HL-60/S4 treated with phorbol 12-myristate 13-acetate at 8.2 ng/mL for 4 days and 3 days (cell line): Measurements from ENCODE around the gene POSTN.
"Not testable (repeated sequence)": the region's sequence is repeated elsewhere in the genome, so short reads cannot be mapped to it uniquely, and the experiment has no call there.

ENCODE experiments used
- in situ Hi-C: fragments of 300-500 bp; cut with MboI; formaldehyde crosslinking; loops from 2 replicates; pipeline ENCODE4 v1.15.0; 2022; ENCODE audit warnings: low sequenced_read_pairs

The POSTN gene

DNA sequence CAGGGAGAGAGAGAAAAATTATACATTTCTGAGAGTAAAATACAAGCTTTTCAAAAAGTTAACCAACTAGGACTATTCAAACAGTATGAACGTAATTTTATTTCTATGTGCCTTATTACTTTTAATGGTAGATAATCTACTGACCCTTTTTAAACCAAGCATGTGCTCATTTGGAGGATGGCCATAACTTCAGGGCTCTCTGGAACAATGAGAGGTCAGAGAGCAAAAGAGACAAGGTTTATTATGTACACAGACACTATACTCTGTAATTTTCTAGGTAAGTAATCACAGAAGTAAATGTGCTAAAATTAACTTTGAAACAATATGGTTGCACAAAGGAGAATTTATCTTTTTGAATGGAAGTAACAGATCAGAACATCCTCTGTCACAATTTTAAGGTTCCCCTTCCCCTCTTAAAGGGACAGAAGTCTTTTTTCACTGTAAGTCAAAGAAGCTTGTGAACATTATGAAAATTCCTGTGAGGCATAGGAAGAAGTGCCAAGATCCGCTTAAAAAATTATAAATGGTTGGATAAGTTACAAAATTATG lies 1.0 kb downstream of the POSTN start:
- in situ Hi-C loops = no loop called here

DNA sequence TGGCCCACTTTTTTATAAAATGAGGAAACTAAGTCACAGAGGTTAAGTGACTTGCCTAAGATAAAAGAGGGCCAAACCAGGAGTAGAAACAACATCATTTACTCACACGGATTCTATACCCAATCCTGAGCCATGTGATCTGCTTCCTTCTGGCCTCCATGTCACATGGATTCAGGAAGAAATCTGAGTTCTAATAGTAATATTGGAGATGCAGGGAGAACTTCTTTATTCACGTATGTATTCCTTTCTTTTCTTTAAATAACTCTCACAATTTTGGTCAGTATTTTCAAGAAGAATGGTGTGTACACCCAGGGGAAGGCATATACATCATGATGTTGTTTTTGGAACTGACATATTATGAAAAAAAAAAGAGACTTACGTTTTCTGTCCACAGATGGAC lies 1.8 kb downstream of the POSTN start:
- in situ Hi-C loops = no loop called here

DNA sequence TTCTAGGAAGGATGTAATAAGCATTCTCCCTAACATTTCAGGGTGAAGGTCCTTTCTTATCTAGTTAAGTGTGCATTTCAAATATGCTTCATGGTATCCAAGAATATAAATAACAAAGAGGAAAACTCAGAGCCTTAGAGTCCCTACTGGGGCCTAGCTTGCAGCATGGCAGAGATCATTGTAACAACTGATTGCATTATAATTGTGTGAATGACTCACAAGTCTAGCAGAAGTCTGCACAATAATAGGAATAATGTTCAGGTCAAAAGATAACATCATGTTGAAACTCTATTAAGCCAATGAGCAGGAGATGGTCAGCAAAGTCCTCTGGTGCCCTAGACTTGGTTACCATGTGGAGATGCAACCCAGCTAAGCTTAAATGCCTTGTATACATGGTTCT lies 3.4 kb downstream of the POSTN start:
- in situ Hi-C loops = no loop called here

DNA sequence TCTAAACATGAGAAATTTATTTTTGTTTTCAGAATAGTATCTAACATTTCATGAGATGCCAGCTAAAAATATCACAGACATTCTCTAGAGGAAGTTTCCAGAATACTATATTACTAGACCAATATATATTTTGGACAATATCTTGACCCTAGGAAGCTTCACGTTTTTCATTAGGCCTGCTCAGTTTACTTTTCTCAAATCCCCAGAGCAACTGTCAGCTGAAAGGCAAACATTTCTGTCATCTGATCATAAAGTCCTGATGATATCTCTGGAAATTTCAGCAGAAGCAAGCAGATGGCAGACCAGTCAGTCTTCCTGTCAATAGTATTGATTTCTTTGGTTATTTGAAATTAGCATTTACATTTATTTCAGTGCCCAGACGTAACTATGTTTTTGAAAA lies 4.0 kb downstream of the POSTN start:
- in situ Hi-C loops = no loop called here

DNA sequence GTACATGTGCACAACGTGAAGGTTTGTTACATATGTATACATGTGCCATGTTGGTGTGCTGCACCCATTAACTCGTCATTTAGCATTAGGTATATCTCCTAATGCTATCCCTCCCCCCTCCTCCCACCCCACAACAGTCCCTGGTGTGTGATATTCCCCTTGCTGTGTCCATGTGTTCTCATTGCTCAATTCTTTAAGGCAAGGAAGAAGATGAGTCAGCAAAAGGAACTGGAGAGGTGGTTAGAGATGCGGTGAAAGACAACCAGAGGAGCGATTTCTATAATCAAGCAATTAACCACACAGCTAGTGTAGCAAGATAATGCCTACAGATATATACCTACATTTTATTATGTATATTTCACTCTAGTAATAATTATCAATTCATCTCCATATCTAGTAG lies 9.2 kb downstream of the POSTN start:
- in situ Hi-C loops = not testable (repeated sequence)

GRCh38 chr13:37587236-37587635 lies 11.3 kb downstream of the POSTN start:
- in situ Hi-C loops = no loop called here

GRCh38 chr13:37586164-37586563 lies 12.4 kb downstream of the POSTN start:
- in situ Hi-C loops = no loop called here

GRCh38 chr13:37585541-37585940 lies 13.0 kb downstream of the POSTN start:
- in situ Hi-C loops = no loop called here

DNA sequence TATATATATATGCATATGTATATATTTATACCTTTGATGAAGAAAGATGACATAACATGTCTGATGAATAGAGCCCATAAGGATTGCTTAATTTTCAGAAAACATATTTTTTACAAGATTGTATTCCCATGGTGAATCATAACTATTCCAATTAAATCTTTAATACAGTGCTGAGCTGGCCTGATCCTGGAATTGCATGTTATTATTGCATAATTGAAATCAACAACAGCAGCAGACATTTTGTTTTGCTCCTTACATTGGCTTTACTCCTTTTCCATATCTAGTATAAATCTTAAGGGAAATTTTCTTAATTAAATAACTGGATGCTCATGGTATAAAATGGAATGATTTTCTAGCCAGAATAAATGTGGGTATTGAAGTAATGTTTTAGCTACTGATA lies 22.0 kb downstream of the POSTN start:
- in situ Hi-C loops = no loop called here

GRCh38 chr13:37565425-37565824 lies 33.1 kb downstream of the POSTN start:
- in situ Hi-C loops = no loop called here

- in situ Hi-C loops = no loop called here
These were observed 37.5 kb downstream of the POSTN start for GRCh38 chr13:37561031-37561430.

DNA sequence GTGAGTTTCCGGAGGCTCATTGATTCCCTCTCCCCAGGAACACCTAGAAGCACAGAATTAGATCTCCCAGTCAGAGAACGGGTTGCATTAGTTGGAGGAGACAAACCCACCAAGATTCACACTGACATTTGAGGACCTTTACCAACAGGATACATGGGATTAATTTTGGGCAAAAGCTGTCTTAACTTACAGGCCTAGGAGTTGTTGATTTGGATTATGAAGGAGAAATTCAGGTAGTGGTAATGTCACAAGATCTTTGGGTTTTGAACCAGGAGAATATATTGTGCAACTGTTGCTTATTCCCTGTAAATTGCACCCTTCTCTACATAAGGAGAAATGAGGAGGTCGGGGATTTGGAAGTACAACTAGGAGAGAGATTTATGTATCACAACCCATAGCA lies 38.0 kb downstream of the POSTN start:
- in situ Hi-C loops = no loop called here

GRCh38 chr13:37558766-37559165 lies 39.8 kb downstream of the POSTN start:
- in situ Hi-C loops = not testable (repeated sequence)

GRCh38 chr13:37546087-37546486 lies 52.5 kb downstream of the POSTN start:
- in situ Hi-C loops = no loop called here

- in situ Hi-C loops = no loop called here
These were observed 53.6 kb downstream of the POSTN start for GRCh38 chr13:37544995-37545394.

- in situ Hi-C loops = no loop called here
These were observed 58.5 kb downstream of the POSTN start for GRCh38 chr13:37539976-37540605.

GRCh38 chr13:37539170-37539569 lies 59.4 kb downstream of the POSTN start:
- in situ Hi-C loops = no loop called here

- in situ Hi-C loops = no loop called here
These were observed 63.1 kb downstream of the POSTN start for GRCh38 chr13:37535501-37535900.

GRCh38 chr13:37534676-37535075 lies 63.9 kb downstream of the POSTN start:
- in situ Hi-C loops = no loop called here

DNA sequence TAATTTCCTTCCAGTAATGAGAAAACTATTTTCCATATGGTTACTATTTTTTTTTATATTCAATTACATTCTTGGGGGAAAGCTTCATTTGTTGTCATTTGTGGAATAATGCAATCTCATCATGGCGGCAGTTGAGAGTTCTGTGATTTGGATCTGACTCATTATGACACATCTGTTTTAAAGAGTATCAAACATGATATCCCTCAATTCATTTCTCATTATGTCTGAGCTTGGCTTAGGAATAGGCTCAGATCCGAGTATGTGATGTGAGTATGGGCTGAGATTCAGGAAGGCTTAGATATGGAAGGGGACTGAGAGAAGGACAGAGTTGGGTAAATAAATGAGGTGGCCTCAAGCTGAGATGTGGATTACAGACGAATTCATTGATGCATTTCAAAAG lies 64.4 kb downstream of the POSTN start:
- in situ Hi-C loops = no loop called here

- in situ Hi-C loops = no loop called here
These were observed 67.5 kb downstream of the POSTN start for GRCh38 chr13:37531049-37531448.

DNA sequence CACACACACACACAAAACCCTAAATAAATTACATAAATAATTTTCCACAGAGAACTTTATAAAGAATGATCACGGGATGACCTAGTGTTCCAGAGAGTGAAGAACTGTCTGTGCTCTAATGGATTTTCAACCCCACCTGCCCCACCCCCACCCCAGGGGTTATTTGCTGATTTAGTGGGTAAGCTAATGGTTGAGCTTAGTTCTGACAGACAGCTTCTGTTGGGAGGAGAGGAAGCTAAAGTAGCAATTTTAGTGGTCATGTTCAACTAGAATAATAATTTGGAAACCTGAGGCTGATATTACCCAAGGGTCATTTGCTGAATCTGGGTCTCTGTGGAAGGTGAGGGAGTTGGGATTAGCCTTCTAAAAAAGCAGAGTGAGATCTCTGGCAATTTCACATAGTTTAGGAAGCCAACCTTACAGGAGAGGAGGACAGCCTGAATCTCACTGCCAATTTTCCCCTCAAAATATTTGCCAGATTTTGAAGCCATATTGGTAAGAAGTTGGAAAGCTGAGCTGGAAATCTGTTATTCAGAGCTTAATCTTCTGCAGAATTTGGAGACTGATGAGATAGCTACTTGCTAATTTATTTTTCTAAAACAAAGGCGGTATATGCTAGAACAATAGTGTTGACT lies 68.7 kb downstream of the POSTN start:
- in situ Hi-C loops = no loop called here
